BE2C (cell line): Measurements from ENCODE around the gene HOXD8.

Experiments
- DNase-seq: peaks from one replicate; pipeline ENCODE4 v3.0.0-alpha.2; 2020
- H3K27me3 ChIP-seq: fragments of 250-450 bp; sonication (Bioruptor Pico); 2 replicates; pipeline ENCODE4 v1.5.1; 2020; ENCODE audit warnings: mild to moderate bottlenecking
- H3K36me3 ChIP-seq: fragments of 250-450 bp; sonication (Bioruptor Pico); 2 replicates; pipeline ENCODE4 v1.5.1; 2020; ENCODE audit warnings: mild to moderate bottlenecking
- H3K4me1 ChIP-seq: fragments of 250-450 bp; sonication (Bioruptor Pico); 2 replicates; pipeline ENCODE4 v1.5.1; 2020
- H3K4me3 ChIP-seq: 2 replicates; pipeline ENCODE4 v1.5.1; 2011; ENCODE audit warnings: low read depth, low read length
- H3K9me3 ChIP-seq: fragments of 250-450 bp; sonication (Bioruptor Pico); 2 replicates; pipeline ENCODE4 v1.5.1; 2020
- CTCF ChIP-seq: IDR thresholded peaks from 2 replicates; pipeline ENCODE4 v1.5.1; 2012; ENCODE audit warnings: mild to moderate bottlenecking, low read depth, low read length

HOXD8 gene

GRCh38 chr2:176156301-176156806, 26.8 kb downstream of the HOXD8 start:
- Histone ChIP-seq H3K9me3 (no peaks in the 10 kb centered on the region), H3K4me1 (no peaks in the 10 kb centered on the region), H3K27me3 (no peaks in the 10 kb centered on the region), H3K4me3 (peak overlapping the region; percentile 76; the same call in 1 of the 2 replicates), H3K36me3 (no peaks in the 10 kb centered on the region)
- no peak for TF ChIP-seq CTCF
- no peak for DNase-seq

GRCh38 chr2:176156807-176157498, 27.4 kb downstream of the HOXD8 start, which contains the start of gene HOXD3:
Gene HOXD3 (plus strand): TSS chr2:176157307. CDS start chr2:176169115, 11,808 bp downstream.
- DNase-seq, result no peak
- no peak for TF ChIP-seq CTCF
- no peaks in the 10 kb centered on the region for H3K27me3 ChIP-seq
- no peaks in the 10 kb centered on the region for H3K9me3 ChIP-seq
- H3K4me3 ChIP-seq, result peak within 1 kb of the TSS; percentile 76
- H3K4me1 ChIP-seq, result no peaks in the 10 kb centered on the region
- no peaks in the 10 kb centered on the region for H3K36me3 ChIP-seq

- Histone ChIP-seq H3K9me3 (no peaks in the 10 kb centered on the region), H3K36me3 (no peaks in the 10 kb centered on the region), H3K4me3 (peak overlapping the region; percentile 76), H3K4me1 (no peaks in the 10 kb centered on the region), H3K27me3 (no peaks in the 10 kb centered on the region)
- DNase-seq, result peak; percentile 71
- TF ChIP-seq CTCF, result no peak
These were observed 28.1 kb downstream of the HOXD8 start for GRCh38 chr2:176157499-176158185.

- no peaks in the 10 kb centered on the region for H3K27me3 ChIP-seq
- peak overlapping the region; percentile 76 for H3K4me3 ChIP-seq
- no peaks in the 10 kb centered on the region for H3K4me1 ChIP-seq
- TF ChIP-seq CTCF, result no peak
- H3K9me3 ChIP-seq, result no peaks in the 10 kb centered on the region
- DNase-seq, result peak; percentile 39
- H3K36me3 ChIP-seq, result no peaks in the 10 kb centered on the region
These were observed 28.7 kb downstream of the HOXD8 start for GRCh38 chr2:176158186-176158591.

- H3K9me3 ChIP-seq, result no peaks in the 10 kb centered on the region
- H3K4me1 ChIP-seq, result no peaks in the 10 kb centered on the region
- no peak for DNase-seq
- no peaks in the 10 kb centered on the region for H3K36me3 ChIP-seq
- H3K27me3 ChIP-seq, result no peaks in the 10 kb centered on the region
- H3K4me3 ChIP-seq, result peak overlapping the region; percentile 76
- TF ChIP-seq CTCF, result no peak
These were observed 29.6 kb downstream of the HOXD8 start for GRCh38 chr2:176158855-176159662.
